Naive thymus-derived CD4-positive, alpha-beta T cell (primary cell): Measurements from ENCODE around the gene EBLN2. TPM values are rescaled to one million over a fixed set of nuclear protein-coding genes. Genes with fewer than 3 reads are reported as not detected.
A peak's percentile ranks its signal among the peaks of the same experiment; 100 is the strongest.

Source experiments
- ATAC-seq: fragments of 150-1000 bp; cut with Tn5 transposase; 2 replicates; pipeline ENCODE4 v1.10.0; 2021; ENCODE audit warnings: mild to moderate bottlenecking, moderate library complexity
- CTCF ChIA-PET: fragments of 350-600 bp; sonication (Branson Sonifier 250); formaldehyde crosslinking; loops from one replicate; lab custom pipeline; 2021; ENCODE audit warnings: antibody characterized with exemption; lab: Charles Lee
- POLR2A ChIA-PET: fragments of 350-600 bp; sonication (Branson Sonifier 250); formaldehyde crosslinking; loops from one replicate; lab custom pipeline; 2021; ENCODE audit warnings: antibody characterized with exemption, inconsistent platforms; lab: Charles Lee
- DNase-seq, 9 donors: peaks; one replicate each; pipeline versions ENCODE4 v3.0.0 to v3.0.0-alpha.2; 2020 to 2022; ENCODE audit warnings: mixed read lengths in 1 of 9
- H3K27ac ChIP-seq: one replicate; pipeline ENCODE4 v1.7.0; 2013; ENCODE audit warnings: mild to moderate bottlenecking, low read depth, low read length, moderate library complexity
- H3K27me3 ChIP-seq, 2 donors: one replicate each; pipeline ENCODE4 v1.7.0; 2013; ENCODE audit warnings: low read length in 2 of 2, mild to moderate bottlenecking in 2 of 2, moderate library complexity in 2 of 2; ENCODE audit not compliant: control insufficient read depth in 2 of 2, insufficient read depth in 2 of 2
- H3K36me3 ChIP-seq, 3 experiments: 1 replicate in 2 of 3; 2 replicates in 1 of 3; pipeline ENCODE4 v1.7.0; 2013; ENCODE audit warnings: low read length in 3 of 3, mild to moderate bottlenecking in 3 of 3, moderate library complexity in 1 of 3; ENCODE audit not compliant: insufficient read depth in 3 of 3, control insufficient read depth in 2 of 3
- H3K4me1 ChIP-seq, 2 donors: one replicate each; pipeline ENCODE4 v1.7.0; 2013; ENCODE audit warnings: low read length in 2 of 2, mild to moderate bottlenecking in 2 of 2, moderate library complexity in 1 of 2; ENCODE audit not compliant: control insufficient read depth in 2 of 2, insufficient read depth in 2 of 2
- H3K4me3 ChIP-seq: 2 replicates; pipeline ENCODE4 v1.7.0; 2013; ENCODE audit warnings: mild to moderate bottlenecking, low read length
- H3K9me3 ChIP-seq, 3 experiments: 1 replicate in 2 of 3; 2 replicates in 1 of 3; pipeline ENCODE4 v1.7.0; 2013; ENCODE audit warnings: low read length in 3 of 3; ENCODE audit not compliant: control insufficient read depth in 2 of 3
- H3K27ac Mint-ChIP-seq, 9 donors: one replicate each; pipeline ENCODE4 v1.8.0; 2020 to 2022; ENCODE audit warnings: mixed read lengths in 9 of 9, mild to moderate bottlenecking in 8 of 9, moderate library complexity in 5 of 9, inconsistent platforms in 2 of 9
- H3K27me3 Mint-ChIP-seq, 5 donors: one replicate each; pipeline ENCODE4 v1.8.0; 2021 to 2022; ENCODE audit warnings: mixed read lengths in 5 of 5, mild to moderate bottlenecking in 1 of 5
- H3K36me3 Mint-ChIP-seq, 5 donors: one replicate each; pipeline ENCODE4 v1.8.0; 2020 to 2022; ENCODE audit warnings: mixed read lengths in 5 of 5, mild to moderate bottlenecking in 3 of 5, inconsistent platforms in 1 of 5
- H3K4me1 Mint-ChIP-seq, 7 donors: one replicate each; pipeline ENCODE4 v1.8.0; 2020 to 2022; ENCODE audit warnings: mixed read lengths in 7 of 7, mild to moderate bottlenecking in 3 of 7, inconsistent platforms in 1 of 7
- H3K4me3 Mint-ChIP-seq, 10 donors: one replicate each; pipeline ENCODE4 v1.8.0; 2020 to 2022; ENCODE audit warnings: mild to moderate bottlenecking in 10 of 10, mixed read lengths in 10 of 10, moderate library complexity in 6 of 10, inconsistent platforms in 2 of 10
- H3K9me3 Mint-ChIP-seq, 11 donors: one replicate each; pipeline ENCODE4 v1.8.0; 2020 to 2022; ENCODE audit warnings: mixed read lengths in 11 of 11, mild to moderate bottlenecking in 4 of 11, inconsistent platforms in 1 of 11, moderate library complexity in 1 of 11
- intact Hi-C, 2 donors: fragments of 100-400 bp; cut with micrococcal nuclease; formaldehyde crosslinking; loops; one replicate each; pipeline ENCODE4 v1.15.1; 2023
- polyA plus RNA-seq, 2 donors: library from polyadenylated mRNA; unstranded; fragments of 300-500 nt; fragmentation: Illumina TruSeq; gene quantifications; one replicate each; pipeline ENCODE4 v1.2.3, GENCODE V29; 2021
- total RNA-seq, 6 experiments: library from RNA in 5 of 6; stranded (reverse) in 5 of 6; gene quantifications; 1 replicate in 5 of 6; 2 replicates in 1 of 6; pipeline ENCODE4 v1.2.3 and lab custom pipeline; 2021 to 2026

The EBLN2 gene
- total and polyA plus RNA-seq, 7 experiments from 2014 or later: 1.1 to 12.9 (median 8.9) TPM

DNA sequence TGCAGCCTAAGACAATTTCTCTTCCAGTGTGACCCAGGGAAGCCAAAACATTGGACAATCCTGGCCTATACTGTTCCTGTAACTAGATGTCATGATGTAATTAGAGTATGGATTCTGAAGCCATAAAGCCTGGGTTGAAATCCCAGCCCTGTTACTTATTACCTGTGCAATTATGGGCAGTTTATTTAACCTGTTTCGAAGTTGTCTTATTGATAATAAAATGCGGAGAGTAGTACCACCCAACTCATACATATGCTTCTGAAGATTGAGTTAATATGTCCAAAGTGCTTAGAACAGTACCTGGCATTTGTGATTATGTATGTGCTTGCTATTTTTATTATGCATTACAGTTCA, 34.7 kb upstream of the EBLN2 start:
- Mint-ChIP-seq H3K4me3 (peak overlapping the region in 2 of 10 donors; percentile 14 to 39), H3K9me3 (no peaks in the 10 kb centered on the region), H3K27ac (no peak overlapping the region), H3K27me3 (no peaks in the 10 kb centered on the region), H3K4me1 (peaks cover 50 to 93% (median 87%) of the 10 kb centered on the region in 7 donors), H3K36me3 (peaks cover 4 to 18% (median 14%) of the 10 kb centered on the region in 5 donors)
- DNase-seq (no peak), ATAC-seq (no peak)
- no peaks in the 10 kb centered on the region for H3K36me3 ChIP-seq
- H3K4me3 ChIP-seq: no peak overlapping the region
- CTCF ChIA-PET: no interaction called here
- H3K27ac ChIP-seq: no peak overlapping the region
- peaks cover 21 to 33% of the 10 kb centered on the region in 2 donors for H3K4me1 ChIP-seq
- POLR2A ChIA-PET: no interaction called here
- no peaks in the 10 kb centered on the region for H3K27me3 ChIP-seq
- intact Hi-C loops: no loop called here
- no peaks in the 10 kb centered on the region for H3K9me3 ChIP-seq

DNA sequence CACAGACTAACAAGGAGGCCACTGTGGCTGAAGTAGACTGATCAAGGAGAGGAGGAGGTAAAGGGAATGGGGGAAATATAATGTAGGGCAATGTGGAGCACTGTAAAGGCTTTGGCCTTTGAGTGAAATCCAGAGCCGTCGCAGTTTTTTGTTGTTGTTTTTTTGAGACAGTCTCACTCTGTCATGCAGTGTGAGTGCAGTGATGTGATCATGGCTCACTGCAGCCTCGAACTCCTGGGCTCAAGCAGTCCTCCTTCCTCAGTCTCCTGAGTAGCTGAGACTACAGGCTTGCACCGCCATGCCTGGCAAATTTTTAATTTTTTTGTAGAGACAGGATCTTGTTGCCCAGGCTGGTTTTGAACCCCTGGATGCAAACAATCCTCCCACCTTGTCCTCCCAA, 32.7 kb upstream of the EBLN2 start:
- DNase-seq (no peak), ATAC-seq (peak; percentile 4)
- CTCF ChIA-PET: no interaction called here
- Histone ChIP-seq H3K9me3 (no peaks in the 10 kb centered on the region), H3K4me3 (no peak overlapping the region), H3K4me1 (peaks cover 18 to 33% of the 10 kb centered on the region in 2 donors), H3K27me3 (no peaks in the 10 kb centered on the region), H3K36me3 (no peaks in the 10 kb centered on the region), H3K27ac (no peak overlapping the region)
- H3K36me3 Mint-ChIP-seq: peaks cover 4 to 26% (median 14%) of the 10 kb centered on the region in 5 donors
- H3K4me1 Mint-ChIP-seq: peaks cover 54 to 94% (median 88%) of the 10 kb centered on the region in 7 donors
- peak overlapping the region in 3 of 10 donors; percentile 7 to 39 (median 35) for H3K4me3 Mint-ChIP-seq
- no peaks in the 10 kb centered on the region for H3K9me3 Mint-ChIP-seq
- peak overlapping the region in 6 of 9 donors; percentile 3 to 82 (median 28) for H3K27ac Mint-ChIP-seq
- intact Hi-C loops: no loop called here
- POLR2A ChIA-PET: no interaction called here
- H3K27me3 Mint-ChIP-seq: no peaks in the 10 kb centered on the region

DNA sequence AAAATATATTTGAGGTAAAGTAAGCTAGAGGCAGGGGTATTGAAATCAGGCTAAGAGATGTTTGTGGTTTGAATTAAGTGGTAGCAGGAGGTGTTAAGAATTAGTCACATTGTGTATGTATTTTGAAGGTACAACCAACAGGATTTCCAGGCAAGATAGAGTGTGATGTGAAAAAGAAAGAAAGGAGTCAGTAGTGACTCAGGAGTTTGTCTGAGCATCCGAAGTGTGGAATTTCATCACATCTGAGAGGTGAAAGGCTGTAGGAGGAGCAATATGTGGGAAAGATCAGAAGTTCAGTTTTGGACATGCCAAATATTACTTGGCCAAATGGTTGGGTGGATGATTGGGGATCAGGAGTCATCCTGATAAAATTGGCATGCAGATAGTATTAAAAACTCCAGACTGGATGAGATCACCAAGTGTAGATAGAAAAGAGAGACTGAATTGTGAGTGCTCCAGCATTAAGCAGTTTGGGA, 32.1 kb upstream of the EBLN2 start:
- H3K27ac Mint-ChIP-seq: peak overlapping the region in 8 of 9 donors; percentile 2 to 70 (median 28)
- no peaks in the 10 kb centered on the region for H3K9me3 ChIP-seq
- ATAC-seq (peak; percentile 59), DNase-seq (no peak)
- peaks cover 14 to 33% of the 10 kb centered on the region in 2 donors for H3K4me1 ChIP-seq
- no peaks in the 10 kb centered on the region for H3K27me3 Mint-ChIP-seq
- no peaks in the 10 kb centered on the region for H3K27me3 ChIP-seq
- H3K36me3 Mint-ChIP-seq: peaks cover 4 to 30% (median 14%) of the 10 kb centered on the region in 5 donors
- POLR2A ChIA-PET: no interaction called here
- intact Hi-C loops: no loop called here
- no peaks in the 10 kb centered on the region for H3K9me3 Mint-ChIP-seq
- peak overlapping the region in 5 of 10 donors; percentile 0 to 39 (median 12) for H3K4me3 Mint-ChIP-seq
- no peak overlapping the region for H3K4me3 ChIP-seq
- no peak overlapping the region for H3K27ac ChIP-seq
- H3K4me1 Mint-ChIP-seq: peaks cover 56 to 94% (median 88%) of the 10 kb centered on the region in 7 donors
- H3K36me3 ChIP-seq: no peaks in the 10 kb centered on the region
- CTCF ChIA-PET: no interaction called here

DNA sequence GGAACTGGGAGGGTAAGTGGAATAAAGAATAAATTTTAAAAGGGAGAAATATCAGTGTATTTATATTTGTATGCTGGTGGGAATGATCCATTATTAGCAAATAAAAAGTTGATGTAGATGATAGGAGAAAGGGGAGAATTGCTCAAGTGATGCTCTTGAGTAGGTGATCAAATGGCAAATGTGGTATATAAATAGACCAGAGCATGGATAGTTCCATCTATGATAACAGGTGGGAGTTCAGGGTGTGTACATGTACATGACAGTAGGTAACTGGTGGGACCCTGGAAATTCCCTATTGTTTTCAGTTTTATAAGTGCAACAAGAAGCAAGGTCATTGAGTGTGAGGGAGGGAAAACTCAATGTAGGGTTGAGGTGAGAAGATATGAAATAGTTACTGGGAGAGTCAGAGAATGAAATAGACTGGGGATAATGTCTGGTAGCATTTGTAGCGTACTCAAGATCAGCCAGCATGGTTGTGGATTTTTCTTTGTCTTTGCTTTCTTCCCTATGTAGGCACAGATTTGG, 31.3 kb upstream of the EBLN2 start:
- Mint-ChIP-seq H3K4me3 (peak overlapping the region in 5 of 10 donors; percentile 5 to 39 (median 20)), H3K36me3 (peaks cover 4 to 34% (median 14%) of the 10 kb centered on the region in 5 donors), H3K27me3 (no peaks in the 10 kb centered on the region), H3K9me3 (no peaks in the 10 kb centered on the region), H3K27ac (peak overlapping the region in 6 of 9 donors; percentile 3 to 60 (median 28)), H3K4me1 (peaks cover 57 to 94% (median 88%) of the 10 kb centered on the region in 7 donors)
- H3K36me3 ChIP-seq: no peaks in the 10 kb centered on the region
- DNase-seq (no peak), ATAC-seq (no peak)
- H3K27ac ChIP-seq: no peak overlapping the region
- POLR2A ChIA-PET: no interaction called here
- H3K27me3 ChIP-seq: no peaks in the 10 kb centered on the region
- H3K9me3 ChIP-seq: no peaks in the 10 kb centered on the region
- intact Hi-C loops: loop anchor here in 1 of 2 donors (5.0 kb wide), 1 partner anchor 33 kb away; the partner anchor contains the start of gene PPP4R2
- H3K4me1 ChIP-seq: peaks cover 7 to 33% of the 10 kb centered on the region in 2 donors
- H3K4me3 ChIP-seq: no peak overlapping the region
- CTCF ChIA-PET: no interaction called here

DNA sequence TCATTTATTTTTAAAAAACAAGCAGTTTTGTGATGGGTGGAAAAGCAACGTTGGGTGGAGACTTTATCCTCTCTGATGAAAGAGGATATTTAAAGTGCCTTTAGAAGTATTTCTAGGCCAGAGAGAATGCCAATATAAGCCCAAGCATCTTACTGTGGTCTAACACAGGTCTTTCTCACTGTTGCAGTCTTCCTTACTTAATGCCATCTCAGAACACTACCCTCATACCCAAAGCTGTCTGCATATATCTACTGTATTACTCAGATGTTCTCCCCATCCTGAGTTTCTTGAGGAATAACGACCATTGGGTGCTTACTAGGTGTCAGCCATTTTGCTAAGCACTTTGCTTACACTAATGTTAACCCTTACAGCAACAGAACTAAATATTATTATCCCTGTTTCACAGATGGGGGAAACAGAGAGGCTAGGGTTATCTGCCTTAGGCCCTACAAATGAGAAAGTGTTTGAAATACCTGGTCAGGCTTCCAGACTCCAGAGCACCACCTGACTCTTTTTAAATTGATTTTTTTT, 29.8 kb upstream of the EBLN2 start:
- Mint-ChIP-seq H3K4me3 (no peak overlapping the region), H3K36me3 (peaks cover 4 to 34% (median 14%) of the 10 kb centered on the region in 5 donors), H3K27me3 (no peaks in the 10 kb centered on the region), H3K9me3 (no peaks in the 10 kb centered on the region), H3K4me1 (peaks cover 54 to 92% (median 83%) of the 10 kb centered on the region in 7 donors), H3K27ac (no peak overlapping the region)
- intact Hi-C loops: loop anchor here in 1 of 2 donors (5.0 kb wide), 1 partner anchor 34 kb away; the partner anchor contains the start of gene PPP4R2
- no peak for DNase-seq
- no peak for ATAC-seq
- POLR2A ChIA-PET: no interaction called here
- Histone ChIP-seq H3K9me3 (no peaks in the 10 kb centered on the region), H3K4me1 (peaks cover 5 to 20% of the 10 kb centered on the region in 2 donors), H3K36me3 (no peaks in the 10 kb centered on the region), H3K4me3 (no peak overlapping the region), H3K27ac (no peak overlapping the region), H3K27me3 (no peaks in the 10 kb centered on the region)
- CTCF ChIA-PET: no interaction called here

DNA sequence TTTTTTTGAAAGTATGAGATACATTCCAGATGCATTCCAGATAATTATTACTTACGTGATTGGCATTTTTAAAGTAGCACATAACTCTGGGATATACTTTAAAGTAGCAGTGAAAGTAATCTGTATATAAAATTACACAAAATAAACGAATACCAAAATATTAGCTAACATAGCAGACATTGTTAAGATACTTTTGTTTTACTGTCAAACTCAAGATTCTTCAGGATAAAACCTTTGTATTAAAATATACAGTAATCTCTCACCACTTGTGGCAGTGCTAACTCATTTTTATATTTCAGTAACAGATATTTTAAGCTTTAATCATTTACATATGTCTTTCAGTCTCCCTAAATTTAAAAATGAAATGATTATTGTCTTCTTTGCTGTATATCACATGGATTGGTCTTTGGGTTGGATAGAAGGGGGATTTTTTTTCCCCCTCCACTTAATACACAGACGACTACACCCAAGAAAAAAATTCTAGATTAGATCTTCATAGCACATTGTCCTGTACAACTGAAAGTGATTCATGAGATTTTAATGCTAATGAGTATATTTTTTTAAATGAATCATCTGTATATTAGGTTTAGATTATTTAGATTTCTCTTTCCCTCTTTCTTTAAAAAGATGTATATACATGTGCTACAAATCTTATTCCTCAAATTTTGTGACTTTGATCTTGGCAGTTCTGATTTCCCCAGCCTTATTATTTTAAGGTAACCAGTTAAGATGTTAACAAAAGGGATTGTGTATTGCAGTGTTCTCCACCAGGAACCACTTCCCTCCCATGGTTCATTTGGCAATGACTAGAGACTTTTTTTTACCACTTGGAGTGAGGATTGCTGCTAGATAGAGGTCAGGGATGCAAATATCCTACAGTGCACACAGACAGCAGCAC, 24.5 kb upstream of the EBLN2 start:
- no peaks in the 10 kb centered on the region for H3K4me1 ChIP-seq
- Mint-ChIP-seq H3K9me3 (no peaks in the 10 kb centered on the region), H3K27ac (peak overlapping the region in 6 of 9 donors; percentile 16 to 72 (median 47)), H3K36me3 (peaks cover 0 to 25% (median 10%) of the 10 kb centered on the region in 5 donors), H3K4me1 (peaks cover 44 to 92% (median 72%) of the 10 kb centered on the region in 7 donors), H3K4me3 (peak overlapping the region in 2 of 10 donors; percentile 2 to 31), H3K27me3 (no peaks in the 10 kb centered on the region)
- ChIA-PET CTCF (interaction anchor here (0.9 kb wide), 1 partner anchor 9 kb away, joined by 4 read pairs; no protein-coding TSS in a partner anchor), POLR2A (no interaction called here)
- DNase-seq: no peak
- no peak overlapping the region for H3K4me3 ChIP-seq
- intact Hi-C loops: no loop called here
- no peaks in the 10 kb centered on the region for H3K9me3 ChIP-seq
- no peak overlapping the region for H3K27ac ChIP-seq
- no peaks in the 10 kb centered on the region for H3K36me3 ChIP-seq
- ATAC-seq: no peak
- no peaks in the 10 kb centered on the region for H3K27me3 ChIP-seq
